Transverse colon (tissue), 4 donors: ENCODE results near the gene HEYL. TPM values are rescaled to one million over a fixed set of nuclear protein-coding genes. Genes with fewer than 3 reads are reported as not detected.

Source experiments
- DNase-seq: peaks from one replicate; pipeline ENCODE4 v3.0.0-alpha.2; 2019
- H3K27ac ChIP-seq, 4 donors: fragments of 200-600 bp; sonication (generic); 2 replicates each; pipeline ENCODE4 v1.5.1; 2016 to 2018; ENCODE audit warnings: inconsistent platforms in 4 of 4
- H3K27me3 ChIP-seq: fragments of 200-600 bp; sonication (generic); 2 replicates; pipeline ENCODE4 v1.5.1; 2017; ENCODE audit warnings: inconsistent platforms
- H3K36me3 ChIP-seq, 4 donors: fragments of 200-600 bp; sonication (generic); 2 replicates each; pipeline ENCODE4 v1.5.1; 2017 to 2019; ENCODE audit warnings: inconsistent platforms in 4 of 4
- H3K4me1 ChIP-seq, 4 donors: fragments of 200-600 bp; sonication (generic); 2 replicates each; pipeline ENCODE4 v1.5.1; 2017 to 2020; ENCODE audit warnings: inconsistent platforms in 4 of 4
- H3K4me3 ChIP-seq, 4 donors: fragments of 200-600 bp; sonication (generic); 1 replicate in 1 of 4; 2 replicates in 3 of 4; pipeline versions ENCODE4 v1.5.1 to v1.6.1; 2017 to 2019; ENCODE audit warnings: inconsistent platforms in 4 of 4
- H3K9me3 ChIP-seq, 2 donors: fragments of 200-600 bp; sonication (generic); 2 replicates each; pipeline ENCODE4 v1.5.1; 2017 to 2019; ENCODE audit warnings: inconsistent platforms in 2 of 2
- CTCF ChIP-seq, 5 experiments: fragments of 200-600 bp in 3 of 5; fragments of 450-650 bp in 2 of 5; sonication (generic) in 3 of 5; IDR thresholded peaks; 1 replicate in 2 of 5; 2 replicates in 3 of 5; pipeline ENCODE4 v1.5.1; 2016 to 2017; ENCODE audit warnings: antibody characterized with exemption in 5 of 5, inconsistent platforms in 3 of 5, mild to moderate bottlenecking in 2 of 5, moderate library complexity in 1 of 5
- EP300 ChIP-seq: sonication (generic); formaldehyde crosslinking; IDR thresholded peaks from one replicate; pipeline ENCODE4 v1.6.1; 2017; ENCODE audit warnings: antibody characterized with exemption, low read depth
- POLR2A ChIP-seq: fragments of 450-650 bp; IDR thresholded peaks from one replicate; pipeline ENCODE4 v1.6.1; 2016; ENCODE audit warnings: antibody characterized with exemption, mild to moderate bottlenecking, moderate library complexity
- POLR2AphosphoS5 ChIP-seq, 3 donors: sonication (generic); formaldehyde crosslinking; IDR thresholded peaks; one replicate each; pipeline ENCODE4 v1.6.1; 2016; ENCODE audit warnings: antibody characterized with exemption in 3 of 3
- WGBS, 2 donors: methylation state at CpG; one replicate each; pipeline ENCODE4 v1.1.5; 2018; ENCODE audit warnings: low coverage in 1 of 2; 5-methylcytosine and 5-hydroxymethylcytosine counted together
- in situ Hi-C, 4 donors: fragments of 200-750 bp; cut with MboI; loops; one replicate each; pipeline versions ENCODE4 v1.15.0 to v1.15.1; 2017; ENCODE audit warnings: low sequenced_read_pairs in 3 of 4, low pct_ligation_motif_present in 1 of 4, low pct_unique_long_range_greater_than_20kb in 1 of 4
- intact Hi-C: fragments of 100-400 bp; cut with DNase I; formaldehyde crosslinking; loops from one replicate; pipeline ENCODE4 v1.15.1; 2023; ENCODE audit warnings: low total_unique reads
- total RNA-seq, 4 donors: library from RNA; depleted of rRNA; stranded (reverse); fragments of >200 nt; gene quantifications; one replicate each; pipeline ENCODE4 v1.1.0, GENCODE V29; 2016

Gene HEYL
- total RNA-seq, 4 donors from 2014 or later, result 1.2 to 12.1 (median 2.5) TPM

GRCh38 chr1:39680751-39681150, 41.3 kb upstream of the HEYL start:
- Histone ChIP-seq H3K27me3 (peaks cover 57% of the 10 kb centered on the region), H3K4me3 (no peak overlapping the region), H3K27ac (no peak overlapping the region), H3K9me3 (no peaks in the 10 kb centered on the region), H3K4me1 (peaks cover 0 to 5% (median 0%) of the 10 kb centered on the region in 4 donors), H3K36me3 (no peaks in the 10 kb centered on the region)
- WGBS, 2 donors, result 60 to 61% methylated on average over 4 of the region's 4 CpGs
- no peak for DNase-seq
- intact Hi-C loops, result no loop called here
- in situ Hi-C loops, result no loop called here
- TF ChIP-seq CTCF (IDR thresholded peaks at IDR 0.05), result no peak
- no peak for TF ChIP-seq POLR2A
- TF ChIP-seq POLR2AphosphoS5 (IDR thresholded peaks at IDR 0.05), result no peak
- TF ChIP-seq EP300, result no peak

- H3K27me3 ChIP-seq, result peaks cover 50% of the 10 kb centered on the region
- in situ Hi-C loops (no loop called here), intact Hi-C loops (no loop called here)
- no peak overlapping the region for H3K27ac ChIP-seq
- no peak overlapping the region for H3K4me3 ChIP-seq
- DNase-seq, result no peak
- no peak for TF ChIP-seq POLR2AphosphoS5 (IDR thresholded peaks at IDR 0.05)
- TF ChIP-seq POLR2A, result no peak
- TF ChIP-seq CTCF (IDR thresholded peaks at IDR 0.05), result no peak
- no peak for TF ChIP-seq EP300
- no peaks in the 10 kb centered on the region for H3K36me3 ChIP-seq
- 85% methylated on average over 2 of the region's 2 CpGs; no CpG with 5 or more reads in 1 of the 2 donors for whole genome bisulfite sequencing, 2 donors
- H3K4me1 ChIP-seq, result peaks cover 0 to 5% (median 0%) of the 10 kb centered on the region in 4 donors
- no peaks in the 10 kb centered on the region for H3K9me3 ChIP-seq
These were observed 40.4 kb upstream of the HEYL start for GRCh38 chr1:39679821-39680220.

- intact Hi-C loops (no loop called here), in situ Hi-C loops (no loop called here)
- Histone ChIP-seq H3K27me3 (peaks cover 41% of the 10 kb centered on the region), H3K27ac (no peak overlapping the region), H3K36me3 (no peaks in the 10 kb centered on the region), H3K9me3 (no peaks in the 10 kb centered on the region), H3K4me3 (no peak overlapping the region), H3K4me1 (peaks cover 0 to 4% (median 0%) of the 10 kb centered on the region in 4 donors)
- TF ChIP-seq POLR2A (no peak), POLR2AphosphoS5 (IDR thresholded peaks at IDR 0.05) (no peak), CTCF (IDR thresholded peaks at IDR 0.05) (no peak), EP300 (no peak)
- DNase-seq, result no peak
- WGBS, 2 donors, result 75 to 79% methylated on average over 1 to 2 of the region's 2 CpGs
These were observed 39.4 kb upstream of the HEYL start for GRCh38 chr1:39678889-39679288.

- Histone ChIP-seq H3K9me3 (no peaks in the 10 kb centered on the region), H3K27ac (no peak overlapping the region), H3K4me3 (no peak overlapping the region), H3K36me3 (no peaks in the 10 kb centered on the region), H3K27me3 (peaks cover 36% of the 10 kb centered on the region), H3K4me1 (no peaks in the 10 kb centered on the region)
- 17 to 86% methylated on average over 1 to 4 of the region's 4 CpGs for WGBS, 2 donors
- TF ChIP-seq POLR2A (no peak), CTCF (IDR thresholded peaks at IDR 0.05) (no peak), POLR2AphosphoS5 (IDR thresholded peaks at IDR 0.05) (no peak), EP300 (no peak)
- no peak for DNase-seq
- in situ Hi-C loops (no loop called here), intact Hi-C loops (no loop called here)
These were observed 38.2 kb upstream of the HEYL start for GRCh38 chr1:39677645-39678044.
